Measurements from ENCODE around the gene RNLS. TPM values are rescaled to one million over a fixed set of nuclear protein-coding genes. Genes with fewer than 3 reads are reported as not detected.

Gene RNLS
- 15.7 and 21.1 TPM in 2 replicates for total RNA-seq

DNA sequence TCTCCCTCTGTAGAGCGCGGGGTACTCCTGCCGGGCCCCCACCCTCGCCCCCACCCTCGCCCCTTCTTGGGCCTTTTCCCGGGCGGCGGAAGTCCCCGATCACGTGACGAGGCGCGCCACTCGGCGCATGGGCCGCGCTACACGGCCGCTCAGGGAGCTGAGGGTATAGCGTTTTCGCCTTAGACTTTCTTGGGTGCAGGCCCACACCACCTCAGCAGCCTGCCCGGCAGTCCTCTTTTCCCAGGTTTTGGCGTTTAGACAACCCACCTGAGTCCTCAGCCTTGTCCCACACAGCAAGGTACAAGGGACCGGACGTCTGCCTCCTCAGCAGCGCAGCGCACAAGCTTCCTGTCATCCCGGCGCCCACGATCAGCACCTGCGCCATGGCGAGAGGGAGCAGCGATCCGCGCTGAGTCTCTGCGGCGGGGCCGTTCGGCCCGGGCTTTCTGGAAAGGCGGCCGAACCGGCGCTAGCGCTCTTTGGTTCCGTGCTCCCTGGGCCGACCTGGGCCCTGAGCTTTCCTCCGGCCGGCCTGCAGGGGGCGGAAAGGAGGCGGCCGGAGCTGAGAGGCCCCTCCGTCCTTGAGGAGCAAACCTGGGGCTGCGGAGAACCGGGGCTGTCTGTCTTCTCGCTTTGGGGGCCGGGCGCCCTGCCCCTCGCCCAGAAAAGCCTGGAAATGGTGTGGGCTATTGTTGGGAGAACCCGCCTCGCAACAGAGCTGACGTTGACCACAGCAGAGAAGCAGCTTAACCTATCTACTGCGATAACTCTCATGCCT lies at the start of gene RNLS:
Gene RNLS, minus strand, starts transcription at position 513 of the 778 bp plus-strand sequence.

DNA sequence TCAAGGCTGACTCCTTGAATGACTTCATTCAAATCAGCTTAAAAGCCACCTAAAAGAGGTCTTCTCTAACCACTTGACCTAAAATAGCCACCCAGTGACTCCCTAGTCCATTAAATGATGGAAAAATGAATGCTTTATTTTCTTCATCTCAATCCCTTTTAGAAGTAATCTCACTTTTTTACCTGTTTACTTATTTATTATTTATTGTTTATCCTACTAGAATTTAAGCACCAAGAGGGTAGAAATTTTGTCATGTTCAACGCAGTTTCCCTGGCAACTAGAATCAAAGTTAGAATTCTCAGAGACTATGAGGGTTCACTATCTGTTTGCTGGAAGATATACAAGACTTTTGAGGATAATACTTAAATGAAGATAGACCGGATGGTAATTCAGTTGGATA lies 3.3 kb upstream of the RNLS start, which contains the start of gene LIPJ:
Gene LIPJ, plus strand, starts transcription at position 301 of the 400 bp plus-strand sequence. CDS start 3,926 bp downstream, outside the sequence.

Other genes with a start within 250 kb of the RNLS start
- gene LIPJ, start 3.4 kb upstream of the RNLS start, total RNA-seq = not detected in 2 replicates
- not detected in 2 replicates for gene LIPF, start 81.1 kb upstream of the RNLS start, total RNA-seq
- not detected in 2 replicates for gene LIPK, start 122.9 kb upstream of the RNLS start, total RNA-seq
- gene LIPN, start 176.7 kb upstream of the RNLS start, total RNA-seq = not detected in 2 replicates
- not detected in 2 replicates for gene LIPM, start 219.4 kb upstream of the RNLS start, total RNA-seq